HepG2 (cell line): Measurements from ENCODE around the gene NIFK. TPM values are rescaled to one million over a fixed set of nuclear protein-coding genes. Genes with fewer than 3 reads are reported as not detected.

Experiments used
- ATAC-seq: fragments of 200-7000 bp; cut with Tn5 transposase; 3 replicates; pipeline ENCODE4 v1.9.1; 2020; ENCODE audit warnings: mild to moderate bottlenecking, moderate library complexity
- BruUV-seq: library from RNA; stranded (reverse); fragments of 400-500 nt; replicated peaks from 2 replicates; lab custom pipeline; 2021; lab: Mats Ljungman, UMichigan
- CTCF ChIA-PET: fragments of 300-600 bp; formaldehyde crosslinking; extraction: SDS; loops from one replicate; lab custom pipeline; 2021; ENCODE audit warnings: low total read pairs, inconsistent platforms, low intra/inter-chr PET ratio; lab: Yijun Ruan, JAX
- POLR2A ChIA-PET: fragments of 350-600 bp; sonication (Branson Sonifier 250); formaldehyde crosslinking; loops from one replicate; lab custom pipeline; 2020; ENCODE audit warnings: antibody characterized with exemption, inconsistent platforms; lab: Yijun Ruan, JAX
- DNase-seq: peaks from one replicate; pipeline ENCODE4 v3.0.0-alpha.2; 2015; ENCODE audit warnings: low spot score
- FAIRE-seq: peaks from 3 replicates; lab custom pipeline; 2011; peaks lifted over from hg19 to GRCh38; lab: Jason Lieb, UNC
- H2AFZ ChIP-seq: one replicate; pipeline ENCODE4 v1.6.1; 2011; ENCODE audit warnings: low read length, inconsistent platforms
- H3K27ac ChIP-seq: fragments of 300-600 bp; 3 replicates; pipeline ENCODE4 v1.8.0; 2011; ENCODE audit warnings: mixed run types, mild to moderate bottlenecking, mixed read lengths, low read length, inconsistent platforms; ENCODE audit not compliant: insufficient read depth; ENCODE audit errors: extremely low read length
- H3K27me3 ChIP-seq, 2 experiments: fragments of 200-600 bp in 1 of 2; 2 replicates in 1 of 2; 3 replicates in 1 of 2; pipeline versions ENCODE4 v1.6.0 to v1.8.0; 2011; ENCODE audit warnings: low read length in 2 of 2, mild to moderate bottlenecking in 2 of 2, moderate library complexity in 2 of 2, inconsistent platforms in 1 of 2; ENCODE audit not compliant: insufficient read depth in 2 of 2, control insufficient read depth in 1 of 2
- H3K36me3 ChIP-seq, 2 experiments: fragments of 200-600 bp in 1 of 2; replicated peaks in 1 of 2; 2 replicates in 1 of 2; 3 replicates in 1 of 2; pipeline versions ENCODE4 v1.5.1 to v1.8.0; 2011; ENCODE audit warnings: low read length in 2 of 2, inconsistent platforms in 1 of 2; ENCODE audit not compliant: insufficient read depth in 2 of 2, control insufficient read depth in 1 of 2
- H3K4me1 ChIP-seq: 2 replicates; pipeline ENCODE4 v1.5.1; 2012; ENCODE audit warnings: low read length, inconsistent platforms; ENCODE audit not compliant: insufficient read depth
- H3K4me2 ChIP-seq: 2 replicates; pipeline ENCODE4 v1.6.0; 2011; ENCODE audit warnings: low read depth, low read length, inconsistent platforms
- H3K4me3 ChIP-seq, 3 experiments: fragments of 200-600 bp in 1 of 3; sonication (generic), shearing (Covaris generic) in 1 of 3; replicated peaks in 1 of 3; 2 replicates each; pipeline ENCODE4 v1.5.1; 2011 to 2016; ENCODE audit warnings: low read length in 3 of 3, inconsistent platforms in 2 of 3, low read depth in 2 of 3, mild to moderate bottlenecking in 2 of 3, control low read depth in 1 of 3, mixed read lengths in 1 of 3; ENCODE audit not compliant: insufficient read depth in 1 of 3
- H3K79me2 ChIP-seq: one replicate; pipeline ENCODE4 v1.6.1; 2011; ENCODE audit warnings: low read length, inconsistent platforms; ENCODE audit not compliant: insufficient read depth
- H3K9ac ChIP-seq: 2 replicates; pipeline ENCODE4 v1.6.0; 2011; ENCODE audit warnings: mild to moderate bottlenecking, low read depth, low read length, inconsistent platforms; ENCODE audit not compliant: insufficient read depth
- H3K9me3 ChIP-seq: 2 replicates; pipeline ENCODE4 v1.5.1; 2012; ENCODE audit warnings: mild to moderate bottlenecking, low read length
- H4K20me1 ChIP-seq: 2 replicates; pipeline ENCODE4 v1.6.0; 2011; ENCODE audit warnings: inconsistent platforms, mild to moderate bottlenecking, low read length, moderate library complexity; ENCODE audit not compliant: insufficient read depth
- FOXK2 ChIP-seq: fragments of 450-650 bp; IDR thresholded peaks from 2 replicates; pipeline ENCODE4 v1.6.1; 2016
- ISL2 ChIP-seq: sonication (generic); formaldehyde crosslinking; IDR thresholded peaks from 2 replicates; pipeline ENCODE4 v1.5.0; 2020; ENCODE audit warnings: missing genetic modification reagents
- KMT2B ChIP-seq: IDR thresholded peaks from 2 replicates; pipeline ENCODE4 v1.6.1; 2016; ENCODE audit warnings: missing genetic modification reagents, missing compliant biosample characterization
- MTERF4 ChIP-seq: sonication (generic); formaldehyde crosslinking; IDR thresholded peaks from 2 replicates; pipeline ENCODE4 v1.8.0; 2023; ENCODE audit warnings: mild to moderate bottlenecking, missing genetic modification reagents
- NR2C2 ChIP-seq: sonication (generic); formaldehyde crosslinking; IDR thresholded peaks from 2 replicates; pipeline ENCODE4 v1.4.0; 2020; ENCODE audit warnings: missing genetic modification reagents, mild to moderate bottlenecking, moderate library complexity, borderline replicate concordance
- SIX1 ChIP-seq: sonication (generic); formaldehyde crosslinking; IDR thresholded peaks from 2 replicates; pipeline ENCODE4 v1.4.0; 2020; ENCODE audit warnings: missing genetic modification reagents, borderline replicate concordance
- SP2 ChIP-seq: sonication (generic); formaldehyde crosslinking; IDR thresholded peaks from 2 replicates; pipeline ENCODE4 v1.5.1; 2020; ENCODE audit warnings: mild to moderate bottlenecking, missing genetic modification reagents
- SYNCRIP ChIP-seq: fragments of 200-400 bp; formaldehyde crosslinking; IDR thresholded peaks from 2 replicates; pipeline ENCODE4 v1.6.1; 2018; ENCODE audit warnings: mild to moderate bottlenecking, low read depth, low read length; ENCODE audit not compliant: insufficient read depth
- TFE3 ChIP-seq: IDR thresholded peaks from 2 replicates; pipeline ENCODE4 v1.6.1; 2016
- ZBTB49 ChIP-seq: sonication (generic); formaldehyde crosslinking; IDR thresholded peaks from 2 replicates; pipeline ENCODE4 v1.4.0; 2020; ENCODE audit warnings: missing genetic modification reagents, borderline replicate concordance
- ZNF17 ChIP-seq: sonication (generic); formaldehyde crosslinking; IDR thresholded peaks from 2 replicates; pipeline ENCODE4 v1.5.0; 2020; ENCODE audit warnings: mild to moderate bottlenecking, missing genetic modification reagents
- ZNF891 ChIP-seq: sonication (generic); formaldehyde crosslinking; IDR thresholded peaks from 2 replicates; pipeline ENCODE4 v1.5.0; 2020; ENCODE audit warnings: mild to moderate bottlenecking, missing genetic modification reagents
- ZSCAN9 ChIP-seq: IDR thresholded peaks from 2 replicates; pipeline ENCODE4 v1.6.1; 2016; ENCODE audit warnings: borderline replicate concordance
- whole genome bisulfite sequencing: methylation state at CpG from one replicate; pipeline ENCODE4 v1.1.6; 2017; ENCODE audit warnings: low lambda C conversion rate; 5-methylcytosine and 5-hydroxymethylcytosine counted together
- in situ Hi-C: cut with HindIII; loops from 2 replicates; pipeline ENCODE4 v1.10.0; 2017; ENCODE audit warnings: low pct_unique_long_range_greater_than_20kb; ENCODE audit not compliant: extremely low pct_ligation_motif_present
- intact Hi-C: fragments of 100-400 bp; cut with micrococcal nuclease; formaldehyde crosslinking; loops from one replicate; pipeline ENCODE4 v1.10.0; 2022; ENCODE audit not compliant: unreplicated experiment
- polyA plus RNA-seq, 8 experiments: library from polyadenylated mRNA; depleted of rRNA in 3 of 8; stranded (reverse) in 7 of 8; unstranded in 1 of 8; fragments of >200 nt; fragmentation: Illumina TruSeq in 4 of 8; extraction: Trizol in 4 of 8; gene quantifications; 2 replicates each; pipeline versions ENCODE4 v1.2.1 to v1.2.3, GENCODE V29; 2011 to 2016; ENCODE audit warnings: low read depth in 4 of 8, missing spikeins in 1 of 8, mixed read lengths in 1 of 8; ENCODE audit not compliant: insufficient read depth in 1 of 8
- total RNA-seq, 5 experiments: library from RNA; depleted of rRNA; stranded (reverse); fragments of >200 nt; fragmentation: Illumina TruSeq; extraction: Trizol; gene quantifications; 2 replicates each; pipeline ENCODE4 v1.2.3, GENCODE V29; 2016; ENCODE audit warnings: low read depth in 1 of 5

NIFK gene
- total and polyA plus RNA-seq, 2 of the 13 experiments (the other 11 are each of a cell fraction or from before 2014, with no cell fraction given) = 19.6 to 105 TPM

GRCh38 chr2:121688820-121689219 lies 47.9 kb downstream of the NIFK start:
- H3K36me3 ChIP-seq = no peaks in the 10 kb centered on the region
- no peak overlapping the region for H3K4me3 ChIP-seq
- peaks cover 34% of the 10 kb centered on the region for H3K4me1 ChIP-seq
- no peak for TF ChIP-seq ZSCAN9
- no peak for TF ChIP-seq ZBTB49 (CRISPR knock-in tag)
- TF ChIP-seq FOXK2 = no peak
- no peak for TF ChIP-seq SIX1
- no peak for TF ChIP-seq NR2C2 (CRISPR knock-in tag)
- TF ChIP-seq KMT2B (CRISPR knock-in tag) = no peak
- no peak for TF ChIP-seq ZNF891
- no peak for TF ChIP-seq MTERF4
- TF ChIP-seq TFE3 = no peak
- no peak for TF ChIP-seq ZNF17 (CRISPR knock-in tag)
- TF ChIP-seq SP2 (CRISPR knock-in tag) = no peak
- no peak for TF ChIP-seq SYNCRIP
- TF ChIP-seq ISL2 (CRISPR knock-in tag) = no peak
- ChIA-PET CTCF (interaction anchor here (1.3 kb wide), 1 partner anchor 158 kb away, joined by 7 read pairs; the partner anchor contains the start of gene RNU4ATAC), POLR2A (interaction anchor here (0.9 to 1.6 kb wide), 5 partner anchors 8 to 158 kb away, joined by 3 to 9 read pairs (median 5); partner anchors contain the start of genes CLASP1 and RNU4ATAC)
- H3K27me3 ChIP-seq = no peaks in the 10 kb centered on the region
- no peak overlapping the region for H3K4me2 ChIP-seq
- no peak overlapping the region for H3K27ac ChIP-seq
- no peak overlapping the region for H3K9ac ChIP-seq
- H2AFZ ChIP-seq = no peak overlapping the region
- no peak for ATAC-seq
- no peaks in the 10 kb centered on the region for H4K20me1 ChIP-seq
- intact Hi-C loops = loop anchor here (1.0 to 5.0 kb wide), 3 partner anchors 42 to 158 kb away; partner anchors contain the start of gene CLASP1
- DNase-seq = no peak
- 80% methylated on average over 2 of the region's 2 CpGs for WGBS
- FAIRE-seq = no peak
- H3K79me2 ChIP-seq = no peaks in the 10 kb centered on the region
- peaks cover 2% of the 10 kb centered on the region; the same call in 1 of the 2 replicates for H3K9me3 ChIP-seq
- in situ Hi-C loops = no loop called here
- no TSS peak for BruUV-seq
